Measurements from ENCODE around the gene FADS3. TPM values are rescaled to one million over a fixed set of nuclear protein-coding genes. Genes with fewer than 3 reads are reported as not detected.

Gene FADS3
- total RNA-seq, 2 donors from 2014 or later = 24.8 to 28.4 TPM

- Histone ChIP-seq H3K9me3 (ENCODE audit: control insufficient read depth, low read length) (no peaks in the 10 kb centered on the region), H3K27ac (ENCODE audit: low read depth, low read length) (peak overlapping the region; percentile 38), H3K27me3 (ENCODE audit: control insufficient read depth, insufficient read depth, low read length, poor library complexity, severe bottlenecking) (no peaks in the 10 kb centered on the region), H3K9ac (ENCODE audit: extremely low read depth, low read length, poor library complexity, severe bottlenecking) (no peak overlapping the region), H3K4me3 (ENCODE audit: low read length) (no peak overlapping the region), H3K36me3 (ENCODE audit: control insufficient read depth, insufficient read depth, low read length) (peaks cover 74% of the 10 kb centered on the region), H3K4me1 (ENCODE audit: control insufficient read depth, insufficient read depth, low read length) (no peaks in the 10 kb centered on the region)
- H3K27me3 Mint-ChIP-seq (ENCODE audit: insufficient read depth) = no peaks in the 10 kb centered on the region
- TF ChIP-seq CTCF (conservative IDR thresholded peaks at IDR 0.05) = no peak
- H3K27ac Mint-ChIP-seq = no peak overlapping the region
- no peaks in the 10 kb centered on the region for H3K9me3 Mint-ChIP-seq
- no peak overlapping the region for H3K4me3 Mint-ChIP-seq
- DNase-seq = no peak
- 95% methylated on average over 8 to 12 of the region's 12 CpGs for WGBS, 2 experiments (ENCODE audit: insufficient coverage in 1 of 2, insufficient read length in 1 of 2)
- H3K36me3 Mint-ChIP-seq (ENCODE audit: low read depth) = peaks cover 54% of the 10 kb centered on the region
- no peaks in the 10 kb centered on the region for H3K4me1 Mint-ChIP-seq
Measured at GRCh38 chr11:61855939-61856680, 35.2 kb downstream of the FADS3 start.

- Mint-ChIP-seq H3K9me3 (no peaks in the 10 kb centered on the region), H3K27ac (no peak overlapping the region), H3K4me3 (no peak overlapping the region), H3K27me3 (ENCODE audit: insufficient read depth) (no peaks in the 10 kb centered on the region), H3K36me3 (ENCODE audit: low read depth) (peaks cover 55% of the 10 kb centered on the region), H3K4me1 (no peaks in the 10 kb centered on the region)
- no peak for DNase-seq
- 93% methylated on average over 6 to 14 of the region's 14 CpGs for WGBS, 2 experiments (ENCODE audit: insufficient coverage in 1 of 2, insufficient read length in 1 of 2)
- no peak overlapping the region for H3K4me3 ChIP-seq (ENCODE audit: low read length)
- H3K27ac ChIP-seq (ENCODE audit: low read depth, low read length) = peak overlapping the region; percentile 17
- no peaks in the 10 kb centered on the region for H3K4me1 ChIP-seq (ENCODE audit: control insufficient read depth, insufficient read depth, low read length)
- H3K9me3 ChIP-seq (ENCODE audit: control insufficient read depth, low read length) = no peaks in the 10 kb centered on the region
- H3K36me3 ChIP-seq (ENCODE audit: control insufficient read depth, insufficient read depth, low read length) = peaks cover 76% of the 10 kb centered on the region
- H3K9ac ChIP-seq (ENCODE audit: extremely low read depth, low read length, poor library complexity, severe bottlenecking) = no peak overlapping the region
- TF ChIP-seq CTCF (conservative IDR thresholded peaks at IDR 0.05) = no peak
- H3K27me3 ChIP-seq (ENCODE audit: control insufficient read depth, insufficient read depth, low read length, poor library complexity, severe bottlenecking) = no peaks in the 10 kb centered on the region
Measured at GRCh38 chr11:61854966-61855714, 36.2 kb downstream of the FADS3 start.

- H3K27ac ChIP-seq (ENCODE audit: low read depth, low read length) = no peak overlapping the region
- H3K9me3 Mint-ChIP-seq = no peaks in the 10 kb centered on the region
- peaks cover 55% of the 10 kb centered on the region for H3K36me3 Mint-ChIP-seq (ENCODE audit: low read depth)
- 94 to 97% methylated on average over 17 of the region's 17 CpGs for WGBS, 2 experiments (ENCODE audit: insufficient coverage in 1 of 2, insufficient read length in 1 of 2)
- no peaks in the 10 kb centered on the region for H3K27me3 ChIP-seq (ENCODE audit: control insufficient read depth, insufficient read depth, low read length, poor library complexity, severe bottlenecking)
- TF ChIP-seq CTCF (conservative IDR thresholded peaks at IDR 0.05) = no peak
- H3K4me3 ChIP-seq (ENCODE audit: low read length) = no peak overlapping the region
- no peaks in the 10 kb centered on the region for H3K4me1 Mint-ChIP-seq
- H3K36me3 ChIP-seq (ENCODE audit: control insufficient read depth, insufficient read depth, low read length) = peaks cover 76% of the 10 kb centered on the region
- H3K9ac ChIP-seq (ENCODE audit: extremely low read depth, low read length, poor library complexity, severe bottlenecking) = no peak overlapping the region
- no peaks in the 10 kb centered on the region for H3K27me3 Mint-ChIP-seq (ENCODE audit: insufficient read depth)
- DNase-seq = no peak
- no peak overlapping the region for H3K4me3 Mint-ChIP-seq
- no peaks in the 10 kb centered on the region for H3K4me1 ChIP-seq (ENCODE audit: control insufficient read depth, insufficient read depth, low read length)
- no peak overlapping the region for H3K27ac Mint-ChIP-seq
- no peaks in the 10 kb centered on the region for H3K9me3 ChIP-seq (ENCODE audit: control insufficient read depth, low read length)
Measured at GRCh38 chr11:61854206-61854895, 37.0 kb downstream of the FADS3 start.
